ENCODE results near the gene ZNF850.

Gene ZNF850

DNA sequence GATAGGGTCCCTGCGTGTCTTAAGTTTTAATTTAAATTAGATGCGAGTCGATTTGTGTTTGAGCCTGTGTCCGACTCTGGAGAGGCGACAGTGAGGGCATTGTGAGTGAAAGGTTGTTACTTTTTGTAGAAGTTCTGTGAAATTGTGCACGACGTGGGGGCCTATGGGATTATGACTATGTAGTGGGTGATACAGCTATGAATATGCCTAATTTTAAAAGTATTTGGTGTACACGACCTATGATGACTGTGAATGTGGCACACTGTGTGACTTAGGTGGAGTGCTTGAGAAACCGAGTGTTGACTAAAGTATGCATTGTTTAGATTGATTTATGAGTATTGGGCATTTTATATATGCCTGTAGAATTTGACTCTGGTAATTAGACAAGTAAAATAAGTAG lies 84.5 kb downstream of the ZNF850 start:
- no peak for DNase-seq (ENCODE audit: low read depth)

DNA sequence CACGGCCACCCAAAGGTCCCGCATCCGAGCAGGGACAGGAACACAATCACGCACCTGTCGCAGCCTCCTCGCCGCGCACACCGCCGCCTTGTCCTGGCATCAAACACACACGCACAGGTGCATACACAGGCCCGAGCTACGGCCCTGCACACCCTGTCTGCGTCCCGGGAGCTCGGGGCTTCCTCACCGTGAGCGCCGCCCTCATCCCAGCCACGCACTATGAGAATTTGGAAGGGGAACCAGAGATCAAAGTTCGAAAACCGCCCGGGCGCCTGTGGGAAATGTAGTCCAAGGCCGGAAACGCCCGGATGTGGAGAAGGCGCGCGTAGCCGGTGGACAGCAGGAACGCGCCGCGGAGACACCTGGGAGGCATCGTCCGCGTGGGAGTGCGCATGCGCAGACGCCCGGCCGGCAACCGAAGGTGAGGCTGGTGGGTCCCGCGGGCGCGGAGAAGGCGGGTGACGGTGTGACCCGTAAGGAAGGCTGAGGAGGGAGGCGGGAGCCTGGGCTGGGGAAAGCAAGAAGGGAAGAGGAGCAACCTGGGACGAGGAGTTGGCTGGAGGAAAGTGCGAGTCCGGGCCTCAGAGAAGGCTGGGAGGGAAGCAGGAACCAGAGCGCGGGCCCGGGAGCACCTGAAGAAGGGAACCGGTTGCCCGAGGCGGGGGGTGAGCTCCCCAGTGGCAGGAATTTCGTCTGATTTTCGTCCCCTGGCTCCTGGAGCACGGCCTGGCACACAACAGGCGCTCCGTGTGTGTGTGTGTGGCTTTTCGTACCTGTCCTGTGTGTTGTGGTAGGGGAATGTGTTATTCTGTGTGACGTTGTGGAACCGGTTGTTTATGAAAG lies 85.2 kb downstream of the ZNF850 start, which contains the start of gene ZNF567:
Gene ZNF567, plus strand, starts transcription at position 399 of the 843 bp plus-strand sequence. CDS start 7,256 bp downstream, outside the sequence.
- DNase-seq (ENCODE audit: low read depth) = peak; percentile 99

DNA sequence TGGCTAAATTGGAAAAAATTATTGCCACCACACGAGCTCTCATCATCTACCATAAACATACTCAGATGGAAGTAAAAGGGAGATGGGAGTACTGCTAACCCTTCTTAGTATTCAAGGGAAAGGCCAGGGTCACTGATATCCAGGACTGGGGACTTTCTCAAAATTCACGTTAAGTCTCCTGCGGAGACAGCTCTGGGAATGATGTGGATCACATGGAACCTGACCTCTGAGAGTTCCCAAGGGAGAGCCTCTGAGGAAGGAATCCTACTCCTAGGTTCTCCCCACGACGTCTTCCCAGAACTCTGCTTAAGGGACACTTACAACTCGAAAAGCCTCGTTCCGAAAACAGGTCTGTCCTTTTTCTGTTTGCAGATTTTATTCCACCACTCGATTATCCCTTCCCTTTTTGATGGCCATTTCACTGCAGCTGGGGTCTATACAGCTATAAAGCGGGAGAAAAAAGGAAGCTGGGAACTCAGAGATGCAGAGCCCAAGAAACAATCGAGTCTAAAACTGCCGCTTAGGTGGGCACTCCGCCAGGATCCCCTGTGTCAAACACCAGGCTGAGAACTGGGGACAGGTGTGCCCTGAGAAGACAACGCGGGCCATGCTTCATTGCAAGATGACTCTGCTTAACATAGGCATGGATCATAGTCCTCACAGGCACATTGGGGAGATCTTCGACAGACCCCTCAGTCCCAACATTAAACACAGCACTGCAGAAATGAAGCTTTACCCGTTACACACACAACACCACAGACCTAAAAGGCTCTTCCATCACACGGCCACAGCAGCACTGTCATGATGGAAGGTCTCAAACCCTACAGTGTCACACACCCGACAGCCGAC lies 86.0 kb downstream of the ZNF850 start:
- DNase-seq (ENCODE audit: low read depth) = no peak

DNA sequence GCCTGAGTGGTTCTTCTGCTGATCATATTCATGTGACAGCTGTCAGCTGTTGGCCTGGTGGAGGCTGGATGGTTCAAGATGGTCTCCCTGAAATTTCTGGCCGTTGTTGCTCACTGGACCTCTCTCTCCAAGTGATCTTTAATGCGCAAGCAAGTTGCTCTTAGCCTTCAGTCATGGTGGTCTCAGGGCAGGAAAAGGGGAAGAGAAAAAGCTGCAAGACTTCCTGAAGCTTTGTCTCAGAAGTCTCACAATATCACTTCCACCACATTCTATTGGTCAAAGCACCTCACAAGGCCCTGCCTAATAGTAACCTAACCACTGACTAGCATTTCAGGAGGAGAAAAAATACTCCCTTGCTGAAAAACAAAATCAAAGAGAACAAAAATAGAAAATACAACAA lies 86.8 kb downstream of the ZNF850 start:
- no peak for DNase-seq (ENCODE audit: low read depth)

DNA sequence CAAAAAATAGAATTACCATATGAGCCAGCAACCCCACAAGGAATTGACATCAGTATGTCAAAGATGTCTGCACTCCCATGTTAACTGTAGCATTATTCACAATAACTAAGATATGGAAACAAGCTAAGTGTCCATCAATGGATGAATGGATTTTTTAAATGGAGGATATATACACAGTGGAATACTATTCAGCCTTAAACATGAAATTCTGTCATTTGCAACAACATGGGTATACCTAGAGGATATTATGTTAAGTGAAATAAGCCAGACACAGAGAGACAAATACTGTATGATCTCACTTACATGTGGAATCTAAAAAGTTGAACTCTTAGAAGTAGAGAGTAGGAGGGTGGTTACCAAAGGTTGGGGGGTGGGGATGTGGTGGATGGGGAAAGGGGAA lies 93.2 kb downstream of the ZNF850 start:
- no peak for DNase-seq (ENCODE audit: low read depth)

DNA sequence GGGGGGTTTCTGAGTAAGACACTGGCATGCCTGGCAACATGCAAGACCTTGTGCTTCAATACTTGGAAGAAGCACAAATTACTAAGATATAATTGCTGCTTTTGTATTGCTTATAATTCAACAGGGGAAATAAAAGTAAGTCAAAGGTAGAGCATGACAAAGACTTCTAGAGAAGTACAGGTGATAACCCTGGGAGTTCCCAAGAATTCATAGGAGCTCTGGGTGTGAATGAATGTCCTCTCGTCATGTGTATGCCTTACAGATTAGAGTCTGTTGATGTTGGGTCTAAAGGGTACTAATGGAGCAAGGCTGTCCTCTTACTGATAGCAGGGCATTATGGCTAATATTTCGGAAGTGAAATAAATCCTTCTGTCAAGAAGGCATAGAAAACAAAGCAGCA lies 98.4 kb downstream of the ZNF850 start:
- DNase-seq (ENCODE audit: low read depth) = no peak

DNA sequence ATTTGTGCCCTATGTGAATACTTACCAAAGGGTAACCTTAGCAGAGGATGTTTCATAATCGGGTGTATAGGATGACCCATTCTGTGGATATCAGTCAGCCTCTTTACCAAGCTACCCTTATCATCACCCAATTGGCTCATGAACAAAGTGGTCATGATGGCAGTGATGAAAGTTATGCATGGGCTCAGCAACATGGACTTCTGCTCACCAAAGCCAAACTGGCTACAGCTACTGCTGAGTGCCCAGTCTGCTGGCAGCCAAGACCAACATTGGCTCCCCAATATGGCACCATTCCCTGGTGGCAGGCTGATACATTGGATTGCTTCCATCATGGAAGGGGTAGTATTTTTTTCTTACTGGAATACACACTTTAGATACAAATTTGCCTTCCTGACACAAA lies 100.2 kb downstream of the ZNF850 start:
- DNase-seq (ENCODE audit: low read depth) = no peak

DNA sequence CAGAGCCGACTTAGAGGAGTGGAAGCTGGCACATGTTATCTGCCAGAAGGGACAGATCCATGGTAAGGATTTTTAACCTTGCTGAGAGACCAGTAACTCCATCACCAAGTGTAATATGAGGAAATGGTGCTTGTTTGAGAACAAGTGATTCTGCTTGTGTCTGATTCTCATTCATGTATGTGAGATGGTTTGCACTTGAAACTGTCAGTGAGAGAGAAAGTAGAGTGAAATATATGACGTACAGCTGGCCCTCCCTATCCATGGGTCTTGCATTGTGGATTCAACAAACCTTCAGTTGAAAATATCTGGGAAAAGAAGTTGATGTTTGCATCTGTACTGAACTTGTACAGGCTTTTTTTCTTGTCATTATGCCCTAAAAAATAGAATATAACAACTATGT lies 104.0 kb downstream of the ZNF850 start:
- DNase-seq (ENCODE audit: low read depth) = no peak

DNA sequence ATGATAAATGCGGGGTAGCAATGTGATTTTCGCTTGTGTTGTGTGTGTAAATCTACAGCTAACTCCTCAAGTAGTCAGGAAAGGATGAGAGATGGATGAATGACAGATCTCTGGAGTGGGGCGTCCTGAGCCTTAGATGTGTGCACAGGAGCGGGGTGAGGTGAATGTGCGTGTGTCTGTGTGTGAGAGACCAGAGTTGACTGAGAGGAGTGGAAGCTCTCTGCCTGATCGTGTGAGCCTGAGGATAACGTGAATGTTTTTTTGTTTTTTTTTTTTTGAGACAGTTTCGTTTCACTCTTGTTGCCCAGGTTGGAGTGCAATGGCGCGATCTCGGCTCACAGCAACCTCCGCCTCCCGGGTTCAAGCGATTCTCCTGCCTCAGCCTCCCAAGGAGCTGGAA lies 106.8 kb downstream of the ZNF850 start:
- no peak for DNase-seq (ENCODE audit: low read depth)

Measured in activated T-helper 9 cell treated with anti-CD3 and anti-CD28 coated beads, Interleukin-2, amount 50 U/mL, for 16 hours (primary cell).